Fibroblast of mammary gland (primary cell): ENCODE results near the gene CYP19A1.
A peak's percentile ranks its signal among the peaks of the same experiment; 100 is the strongest.

ENCODE experiments used
- DNase-seq: peaks from one replicate; pipeline ENCODE4 v3.0.0-alpha.2; 2010; ENCODE audit warnings: low read depth
- H3K4me3 ChIP-seq: 2 replicates; pipeline ENCODE4 v1.5.1; 2011; ENCODE audit warnings: low read depth, mild to moderate bottlenecking, low read length, moderate library complexity; ENCODE audit not compliant: control insufficient read depth
- TF ChIP-seq, protein P1 (sequence below): conservative IDR thresholded peaks from 2 replicates; pipeline ENCODE4 v1.5.1; 2011; ENCODE audit warnings: low read depth, low read length, inconsistent platforms; ENCODE audit not compliant: control insufficient read depth, insufficient read depth

The CYP19A1 gene

DNA sequence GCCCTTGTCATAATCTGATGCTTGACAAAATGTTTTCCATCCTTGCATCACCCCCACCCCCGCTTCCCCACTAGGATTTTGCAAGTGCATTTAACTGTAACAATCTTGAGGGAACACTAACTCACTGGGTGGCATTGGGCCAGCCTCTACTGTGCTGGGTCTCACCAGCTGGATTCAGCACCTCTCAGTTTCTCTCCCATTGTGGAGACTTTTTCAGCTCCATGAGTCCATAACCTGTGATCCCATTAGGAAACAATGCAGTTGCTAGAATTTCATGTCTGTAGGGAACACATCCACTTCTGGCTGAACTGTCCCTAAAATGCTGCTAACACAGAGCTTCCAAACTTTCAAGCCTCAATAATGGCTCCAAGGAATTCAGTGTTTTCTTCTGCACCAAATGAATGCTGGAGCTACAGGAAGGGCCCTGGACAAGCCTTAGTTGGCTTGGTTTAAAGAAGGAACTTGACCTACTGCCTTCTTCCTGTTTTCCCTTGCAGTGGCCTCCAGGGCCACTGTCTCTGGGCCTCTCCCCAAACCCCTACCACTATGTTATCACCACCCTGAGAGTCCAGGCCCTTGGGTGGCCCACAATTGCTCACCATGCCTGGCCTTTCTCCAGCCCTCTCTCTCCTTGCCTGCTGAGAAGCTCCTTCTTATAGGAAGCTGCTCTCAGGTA lies 15.6 kb downstream of the CYP19A1 start:
- DNase-seq = peak; percentile 37
- no peak overlapping the region for H3K4me3 ChIP-seq
- TF ChIP-seq, protein P1, sequence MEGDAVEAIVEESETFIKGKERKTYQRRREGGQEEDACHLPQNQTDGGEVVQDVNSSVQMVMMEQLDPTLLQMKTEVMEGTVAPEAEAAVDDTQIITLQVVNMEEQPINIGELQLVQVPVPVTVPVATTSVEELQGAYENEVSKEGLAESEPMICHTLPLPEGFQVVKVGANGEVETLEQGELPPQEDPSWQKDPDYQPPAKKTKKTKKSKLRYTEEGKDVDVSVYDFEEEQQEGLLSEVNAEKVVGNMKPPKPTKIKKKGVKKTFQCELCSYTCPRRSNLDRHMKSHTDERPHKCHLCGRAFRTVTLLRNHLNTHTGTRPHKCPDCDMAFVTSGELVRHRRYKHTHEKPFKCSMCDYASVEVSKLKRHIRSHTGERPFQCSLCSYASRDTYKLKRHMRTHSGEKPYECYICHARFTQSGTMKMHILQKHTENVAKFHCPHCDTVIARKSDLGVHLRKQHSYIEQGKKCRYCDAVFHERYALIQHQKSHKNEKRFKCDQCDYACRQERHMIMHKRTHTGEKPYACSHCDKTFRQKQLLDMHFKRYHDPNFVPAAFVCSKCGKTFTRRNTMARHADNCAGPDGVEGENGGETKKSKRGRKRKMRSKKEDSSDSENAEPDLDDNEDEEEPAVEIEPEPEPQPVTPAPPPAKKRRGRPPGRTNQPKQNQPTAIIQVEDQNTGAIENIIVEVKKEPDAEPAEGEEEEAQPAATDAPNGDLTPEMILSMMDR = no peak

DNA sequence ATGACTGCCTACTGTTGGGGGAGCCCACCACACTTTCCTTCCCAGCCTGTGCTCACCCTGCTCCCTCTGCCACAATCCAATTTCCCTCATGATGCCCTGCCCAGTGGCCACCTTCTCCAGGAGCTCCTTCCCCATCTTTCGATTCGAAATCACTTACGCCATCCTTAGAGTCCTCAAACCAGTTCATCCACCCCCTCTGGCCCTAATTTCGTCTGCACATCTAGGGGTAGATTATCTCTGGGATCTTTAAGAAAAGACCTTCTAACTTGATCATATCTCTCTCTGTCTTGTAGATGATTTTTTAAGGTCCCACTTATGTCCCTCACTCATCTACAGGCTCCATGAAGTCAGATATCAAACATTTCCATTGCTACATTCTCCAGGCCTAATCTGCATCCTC lies 17.1 kb downstream of the CYP19A1 start:
- H3K4me3 ChIP-seq = no peak overlapping the region
- DNase-seq = no peak
- TF ChIP-seq, protein P1 = no peak

DNA sequence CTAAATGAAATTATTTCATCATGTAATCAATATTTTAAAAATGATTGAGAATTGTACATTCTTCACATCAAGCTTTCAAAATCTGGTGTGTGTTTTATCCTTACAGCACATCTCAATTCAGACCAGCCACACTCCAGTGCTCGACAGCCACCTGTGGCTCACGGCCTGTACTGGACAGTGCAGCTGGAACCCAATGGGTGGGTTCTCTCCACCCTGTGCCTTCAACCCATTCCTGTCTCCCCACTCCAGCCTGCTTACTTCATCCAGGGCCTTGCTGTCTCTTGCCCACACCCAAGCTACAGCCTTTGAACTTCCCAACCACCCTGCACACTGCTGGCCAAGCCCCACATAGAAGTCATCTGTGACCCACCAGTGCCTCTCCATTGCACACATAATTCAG lies 17.6 kb downstream of the CYP19A1 start:
- DNase-seq = no peak
- TF ChIP-seq, protein P1 = no peak
- no peak overlapping the region for H3K4me3 ChIP-seq

DNA sequence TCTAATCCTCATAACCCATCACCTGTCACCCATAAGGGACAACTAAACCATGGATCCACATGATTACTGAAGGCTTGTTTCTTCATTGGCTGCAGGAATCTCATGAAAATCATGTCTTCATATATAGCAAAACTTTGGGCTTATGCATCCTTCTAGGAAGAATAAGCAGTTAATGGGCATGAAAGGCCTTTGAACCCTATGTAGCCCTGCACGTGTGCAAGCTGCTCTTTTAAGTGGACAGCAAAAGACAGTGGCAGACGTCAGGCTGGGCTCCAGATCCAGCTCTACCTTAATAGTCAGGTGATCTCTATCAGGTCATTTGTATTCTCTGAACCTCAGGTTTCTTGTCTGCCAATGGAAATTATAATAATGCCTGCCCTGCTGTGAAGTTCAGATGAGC lies 18.9 kb downstream of the CYP19A1 start:
- TF ChIP-seq, protein P1 = no peak
- no peak for DNase-seq
- H3K4me3 ChIP-seq = no peak overlapping the region

DNA sequence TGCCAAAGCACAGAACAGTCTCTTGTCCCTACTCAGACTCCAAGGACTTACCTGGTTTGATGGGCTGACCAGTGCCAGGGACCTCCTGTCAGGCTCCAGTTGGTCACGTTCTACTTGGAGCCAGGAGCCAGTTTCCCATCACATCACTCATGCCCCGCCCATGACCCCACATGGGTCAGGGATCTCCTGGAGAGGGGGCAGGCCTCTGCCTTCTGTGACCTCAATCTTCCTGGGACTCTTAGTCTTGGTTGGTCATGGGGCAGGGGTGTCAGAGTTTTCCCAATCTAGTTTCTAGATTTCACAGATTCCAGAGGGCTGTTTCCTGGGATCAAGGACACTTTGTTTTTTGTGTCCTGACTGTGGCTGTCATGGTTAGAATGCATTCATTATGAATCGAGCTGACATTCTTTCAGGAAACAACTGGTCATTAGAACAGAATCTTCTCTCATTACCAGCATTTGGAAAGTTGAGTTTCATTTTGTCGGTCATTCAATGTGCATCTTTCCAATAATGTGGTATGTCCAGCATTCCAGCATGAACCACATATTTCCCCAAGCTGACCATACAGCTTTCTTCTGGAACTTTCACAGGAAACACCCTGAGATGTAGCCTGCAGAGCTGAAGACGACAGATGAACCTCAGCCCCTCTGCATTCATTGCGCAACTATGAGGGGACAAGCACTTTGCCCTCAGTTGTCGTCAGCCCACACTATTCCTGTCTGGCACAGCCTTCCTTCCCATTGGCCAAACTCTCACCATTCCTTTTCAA lies 19.8 kb downstream of the CYP19A1 start:
- no peak overlapping the region for H3K4me3 ChIP-seq
- DNase-seq = peak; percentile 45
- TF ChIP-seq, protein P1 = no peak

DNA sequence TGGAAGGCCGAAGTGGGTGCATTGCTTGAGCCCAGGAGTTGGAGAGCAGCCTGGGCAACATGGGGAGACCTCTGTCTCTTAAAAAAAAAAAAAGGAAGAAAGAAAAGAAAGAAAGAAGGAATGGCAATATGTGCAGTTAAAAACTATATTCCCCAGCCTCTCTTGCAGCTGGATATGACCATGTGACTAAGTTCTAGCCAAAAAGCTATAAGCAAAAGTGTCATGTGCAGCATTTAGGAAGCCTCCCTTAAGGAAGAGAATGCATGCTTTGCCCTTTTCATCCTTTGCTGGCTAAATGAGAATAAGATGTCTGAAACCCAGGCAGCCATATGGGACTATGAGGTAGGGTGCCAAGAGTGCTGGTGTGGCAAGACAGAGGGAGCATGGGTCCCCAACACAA lies 21.8 kb downstream of the CYP19A1 start:
- no peak overlapping the region for H3K4me3 ChIP-seq
- DNase-seq = no peak
- TF ChIP-seq, protein P1 = no peak
